Mucosa of stomach (tissue), 1 donor: ENCODE measurements around the gene DLL1.
A peak's percentile ranks its signal among the peaks of the same experiment; 100 is the strongest.

Experiments used
- H3K27me3 ChIP-seq: one replicate; pipeline ENCODE4 v1.7.0; 2013; ENCODE audit warnings: mild to moderate bottlenecking, low read length; ENCODE audit not compliant: control insufficient read depth, insufficient read depth
- H3K36me3 ChIP-seq: one replicate; pipeline ENCODE4 v1.7.0; 2013; ENCODE audit warnings: low read length; ENCODE audit not compliant: control insufficient read depth, insufficient read depth
- H3K4me1 ChIP-seq: one replicate; pipeline ENCODE4 v1.7.0; 2013; ENCODE audit warnings: mild to moderate bottlenecking, low read length; ENCODE audit not compliant: control insufficient read depth, insufficient read depth
- H3K4me3 ChIP-seq: one replicate; pipeline ENCODE4 v1.7.0; 2013; ENCODE audit warnings: low read length
- H3K9ac ChIP-seq: one replicate; pipeline ENCODE4 v1.7.0; 2013; ENCODE audit warnings: mild to moderate bottlenecking, low read length, moderate library complexity
- H3K9me3 ChIP-seq: one replicate; pipeline ENCODE4 v1.7.0; 2013; ENCODE audit warnings: mild to moderate bottlenecking, low read length, moderate library complexity; ENCODE audit not compliant: control insufficient read depth
- donor health status: Pancreatic carcinoma.

DLL1 gene

GRCh38 chr6:170286246-170286933 lies 4.5 kb downstream of the DLL1 start:
- Histone ChIP-seq H3K9ac (no peak overlapping the region), H3K36me3 (no peaks in the 10 kb centered on the region), H3K4me1 (peaks cover 35% of the 10 kb centered on the region), H3K27me3 (peaks cover 52% of the 10 kb centered on the region), H3K9me3 (no peaks in the 10 kb centered on the region), H3K4me3 (no peak overlapping the region)

GRCh38 chr6:170285482-170285881 lies 5.4 kb downstream of the DLL1 start:
- Histone ChIP-seq H3K27me3 (peaks cover 45% of the 10 kb centered on the region), H3K36me3 (no peaks in the 10 kb centered on the region), H3K9ac (no peak overlapping the region), H3K9me3 (no peaks in the 10 kb centered on the region), H3K4me1 (peaks cover 44% of the 10 kb centered on the region), H3K4me3 (no peak overlapping the region)

- Histone ChIP-seq H3K9ac (no peak overlapping the region), H3K4me3 (no peak overlapping the region), H3K9me3 (no peaks in the 10 kb centered on the region), H3K27me3 (peaks cover 40% of the 10 kb centered on the region), H3K4me1 (peaks cover 49% of the 10 kb centered on the region), H3K36me3 (no peaks in the 10 kb centered on the region)
Observed at GRCh38 chr6:170284866-170285469, 5.9 kb downstream of the DLL1 start.

GRCh38 chr6:170284126-170284773 lies 6.6 kb downstream of the DLL1 start:
- Histone ChIP-seq H3K4me1 (peaks cover 56% of the 10 kb centered on the region), H3K27me3 (peaks cover 33% of the 10 kb centered on the region), H3K9ac (no peak overlapping the region), H3K36me3 (no peaks in the 10 kb centered on the region), H3K9me3 (no peaks in the 10 kb centered on the region), H3K4me3 (no peak overlapping the region)

GRCh38 chr6:170283212-170284081 lies 7.4 kb downstream of the DLL1 start:
- Histone ChIP-seq H3K4me1 (peaks cover 54% of the 10 kb centered on the region), H3K9ac (no peak overlapping the region), H3K9me3 (no peaks in the 10 kb centered on the region), H3K27me3 (peaks cover 25% of the 10 kb centered on the region), H3K4me3 (no peak overlapping the region), H3K36me3 (no peaks in the 10 kb centered on the region)

- Histone ChIP-seq H3K36me3 (no peaks in the 10 kb centered on the region), H3K27me3 (peaks cover 16% of the 10 kb centered on the region), H3K9ac (no peak overlapping the region), H3K4me3 (no peak overlapping the region), H3K4me1 (peaks cover 46% of the 10 kb centered on the region), H3K9me3 (no peaks in the 10 kb centered on the region)
Observed at GRCh38 chr6:170282512-170283158, 8.2 kb downstream of the DLL1 start.

- H3K9ac ChIP-seq, result peak overlapping the region; percentile 68
- H3K4me1 ChIP-seq, result peaks cover 37% of the 10 kb centered on the region
- no peaks in the 10 kb centered on the region for H3K36me3 ChIP-seq
- no peaks in the 10 kb centered on the region for H3K9me3 ChIP-seq
- peaks cover 6% of the 10 kb centered on the region for H3K27me3 ChIP-seq
- no peak overlapping the region for H3K4me3 ChIP-seq
Observed at GRCh38 chr6:170281331-170282292, 9.3 kb downstream of the DLL1 start.

GRCh38 chr6:170280689-170281045 lies 10.2 kb downstream of the DLL1 start:
- H3K9ac ChIP-seq, result peak overlapping the region; percentile 68
- no peaks in the 10 kb centered on the region for H3K27me3 ChIP-seq
- H3K36me3 ChIP-seq, result no peaks in the 10 kb centered on the region
- peaks cover 36% of the 10 kb centered on the region for H3K4me1 ChIP-seq
- H3K4me3 ChIP-seq, result peak overlapping the region; percentile 65
- H3K9me3 ChIP-seq, result no peaks in the 10 kb centered on the region

GRCh38 chr6:170279977-170280688 lies 10.7 kb downstream of the DLL1 start:
- H3K4me3 ChIP-seq, result peak overlapping the region; percentile 65
- no peaks in the 10 kb centered on the region for H3K9me3 ChIP-seq
- no peaks in the 10 kb centered on the region for H3K27me3 ChIP-seq
- no peaks in the 10 kb centered on the region for H3K36me3 ChIP-seq
- peak overlapping the region; percentile 68 for H3K9ac ChIP-seq
- peaks cover 36% of the 10 kb centered on the region for H3K4me1 ChIP-seq

- Histone ChIP-seq H3K9me3 (no peaks in the 10 kb centered on the region), H3K9ac (no peak overlapping the region), H3K36me3 (no peaks in the 10 kb centered on the region), H3K4me3 (no peak overlapping the region), H3K27me3 (no peaks in the 10 kb centered on the region), H3K4me1 (peaks cover 36% of the 10 kb centered on the region)
Observed at GRCh38 chr6:170279426-170279825, 11.5 kb downstream of the DLL1 start.
